Ovary (tissue), 9 donors: Measurements from ENCODE around the gene SCG2. TPM values are rescaled to one million over a fixed set of nuclear protein-coding genes. Genes with fewer than 3 reads are reported as not detected.

Experiments used
- DNase-seq, 5 donors: peaks; one replicate each; pipeline ENCODE4 v3.0.0-alpha.2; 2019 to 2020
- H3K27ac ChIP-seq, 2 donors: fragments of 200-600 bp; one replicate each; pipeline versions ENCODE4 v1.5.1 to v1.8.0; 2019 to 2022
- H3K27me3 ChIP-seq: fragments of 200-600 bp; one replicate; pipeline ENCODE4 v1.8.0; 2022
- H3K36me3 ChIP-seq: fragments of 200-600 bp; sonication (generic); one replicate; pipeline ENCODE4 v1.5.1; 2019
- H3K4me1 ChIP-seq: one replicate; pipeline ENCODE4 v1.8.1; 2013; ENCODE audit warnings: mild to moderate bottlenecking, moderate library complexity; ENCODE audit not compliant: insufficient read depth
- H3K4me3 ChIP-seq: fragments of 200-600 bp; sonication (generic); one replicate; pipeline ENCODE4 v1.5.1; 2017
- H3K9me3 ChIP-seq, 2 donors: fragments of 200-600 bp in 1 of 2; sonication (generic) in 1 of 2; one replicate each; pipeline versions ENCODE4 v1.5.1 to v1.8.1; 2013 to 2019; ENCODE audit warnings: mild to moderate bottlenecking in 1 of 2, moderate library complexity in 1 of 2
- CTCF ChIP-seq, 3 donors: fragments of 450-650 bp in 2 of 3; fragments of 200-600 bp in 1 of 3; IDR thresholded peaks; one replicate each; pipeline versions ENCODE4 v1.5.1 to v1.8.0; 2016 to 2022; ENCODE audit warnings: antibody characterized with exemption in 3 of 3, mild to moderate bottlenecking in 1 of 3
- EP300 ChIP-seq: sonication (generic); formaldehyde crosslinking; IDR thresholded peaks from one replicate; pipeline ENCODE4 v1.6.1; 2017; ENCODE audit warnings: antibody characterized with exemption
- POLR2A ChIP-seq: fragments of 450-650 bp; IDR thresholded peaks from one replicate; pipeline ENCODE4 v1.6.1; 2017; ENCODE audit warnings: antibody characterized with exemption, mild to moderate bottlenecking, moderate library complexity
- WGBS, 3 donors: extraction: QIAGEN DNeasy Blood & Tissue Kit in 1 of 3; methylation state at CpG; one replicate each; pipeline versions ENCODE4 v1.1.5 to v1.1.7; 2013 to 2017; 5-methylcytosine and 5-hydroxymethylcytosine counted together
- intact Hi-C, 4 donors: fragments of 100-400 bp; cut with DNase I; formaldehyde crosslinking; loops; one replicate each; pipeline versions ENCODE4 v1.11.0 to v1.15.1; 2022 to 2023
- polyA plus RNA-seq, 2 donors: library from polyadenylated mRNA; stranded (reverse); fragments of 200-250 nt in 1 of 2; fragments of 350-450 nt in 1 of 2; fragmentation: Illumina TruSeq in 1 of 2; extraction: RNeasy Lipid Tissue Mini Kit (QIAGEN cat#74804) in 1 of 2; gene quantifications; one replicate each; pipeline ENCODE4 v1.2.3, GENCODE V29; 2013 to 2014
- total RNA-seq, 7 donors: library from RNA; depleted of rRNA in 2 of 7; stranded (reverse); fragments of >200 nt in 2 of 7; fragmentation: NEBNext Ultra II Directional in 3 of 7; extraction: Animal tissue kit (Norgen Biotek cat#: 25700) in 3 of 7; gene quantifications; one replicate each; pipeline versions ENCODE4 v1.1.0 to v1.2.4, GENCODE V29; 2016 to 2023
- donor health status: DM: no; HTN: no; CAD: no; lungs with moderate emphysema.
- donor health status: DM: no; HTN: no; CAD: no.
- donor health status: Bipolar disorder and iron deficiency.
- donor health status: DM: yes; HTN: yes; CAD: no.
- donor health status: DM: no; HTN: no; CAD: no.
- donor health status: DM: yes; HTN: yes; CAD: no.

SCG2 gene
- total and polyA plus RNA-seq, 9 donors: 0.18 to 6.3 (median 2.6) TPM

GRCh38 chr2:223591596-223591995 is 10.6 kb downstream of the SCG2 start:
- H3K36me3 ChIP-seq: no peaks in the 10 kb centered on the region
- intact Hi-C loops: no loop called here
- no peaks in the 10 kb centered on the region for H3K9me3 ChIP-seq
- H3K27me3 ChIP-seq: no peaks in the 10 kb centered on the region
- H3K4me3 ChIP-seq: no peak overlapping the region
- TF ChIP-seq CTCF (IDR thresholded peaks at IDR 0.05) (no peak), EP300 (no peak), POLR2A (no peak)
- DNase-seq: no peak
- no peak overlapping the region for H3K27ac ChIP-seq
- 81 to 98% (median 90%) methylated on average over 1 of the region's 1 CpG for WGBS, 3 donors
- H3K4me1 ChIP-seq: no peaks in the 10 kb centered on the region

GRCh38 chr2:223590964-223591363 is 11.2 kb downstream of the SCG2 start:
- no peaks in the 10 kb centered on the region for H3K36me3 ChIP-seq
- H3K4me3 ChIP-seq: no peak overlapping the region
- TF ChIP-seq EP300: no peak
- TF ChIP-seq POLR2A: no peak
- no peak for TF ChIP-seq CTCF (IDR thresholded peaks at IDR 0.05)
- no peaks in the 10 kb centered on the region for H3K9me3 ChIP-seq
- no peaks in the 10 kb centered on the region for H3K4me1 ChIP-seq
- DNase-seq: no peak
- intact Hi-C loops: no loop called here
- no peaks in the 10 kb centered on the region for H3K27me3 ChIP-seq
- no peak overlapping the region for H3K27ac ChIP-seq

GRCh38 chr2:223589901-223590300 is 12.3 kb downstream of the SCG2 start:
- intact Hi-C loops: no loop called here
- no peak for DNase-seq
- TF ChIP-seq CTCF (IDR thresholded peaks at IDR 0.05): no peak
- TF ChIP-seq POLR2A: no peak
- TF ChIP-seq EP300: no peak
- no peaks in the 10 kb centered on the region for H3K36me3 ChIP-seq
- no peaks in the 10 kb centered on the region for H3K9me3 ChIP-seq
- no peak overlapping the region for H3K4me3 ChIP-seq
- no peaks in the 10 kb centered on the region for H3K4me1 ChIP-seq
- H3K27me3 ChIP-seq: no peaks in the 10 kb centered on the region
- WGBS, 3 donors: 94 to 97% (median 94%) methylated on average over 2 of the region's 2 CpGs
- H3K27ac ChIP-seq: no peak overlapping the region

GRCh38 chr2:223588251-223588650 is 13.9 kb downstream of the SCG2 start:
- intact Hi-C loops: no loop called here
- H3K27ac ChIP-seq: no peak overlapping the region
- no peak for TF ChIP-seq CTCF (IDR thresholded peaks at IDR 0.05)
- no peak for TF ChIP-seq EP300
- no peak overlapping the region for H3K4me3 ChIP-seq
- H3K36me3 ChIP-seq: no peaks in the 10 kb centered on the region
- 66 to 72% (median 67%) methylated on average over 3 of the region's 3 CpGs for WGBS, 3 donors
- no peaks in the 10 kb centered on the region for H3K4me1 ChIP-seq
- H3K27me3 ChIP-seq: no peaks in the 10 kb centered on the region
- no peak for DNase-seq
- H3K9me3 ChIP-seq: no peaks in the 10 kb centered on the region

GRCh38 chr2:223587301-223587700 is 14.9 kb downstream of the SCG2 start:
- WGBS, 3 donors: 39 to 59% (median 58%) methylated on average over 3 of the region's 3 CpGs
- no peaks in the 10 kb centered on the region for H3K27me3 ChIP-seq
- no peaks in the 10 kb centered on the region for H3K36me3 ChIP-seq
- no peak overlapping the region for H3K27ac ChIP-seq
- intact Hi-C loops: no loop called here
- no peak for DNase-seq
- H3K9me3 ChIP-seq: no peaks in the 10 kb centered on the region
- no peak overlapping the region for H3K4me3 ChIP-seq
- H3K4me1 ChIP-seq: no peaks in the 10 kb centered on the region
- no peak for TF ChIP-seq EP300
- TF ChIP-seq CTCF (IDR thresholded peaks at IDR 0.05): no peak
- no peak for TF ChIP-seq POLR2A
